ENCODE measurements around the gene SERPINE3.

The SERPINE3 gene

GRCh38 chr13:51364404-51365008, 25.0 kb downstream of the SERPINE3 start:
- no peak for DNase-seq (ENCODE audit: low read depth)

- DNase-seq (ENCODE audit: low read depth), result no peak
Observed at GRCh38 chr13:51370116-51370515, 30.6 kb downstream of the SERPINE3 start.

- no peak for DNase-seq (ENCODE audit: low read depth)
Observed at GRCh38 chr13:51370811-51371210, 31.3 kb downstream of the SERPINE3 start.

- no peak for DNase-seq (ENCODE audit: low read depth)
Observed at GRCh38 chr13:51371768-51372399, 32.4 kb downstream of the SERPINE3 start.

GRCh38 chr13:51373451-51373850, 34.0 kb downstream of the SERPINE3 start:
- no peak for DNase-seq (ENCODE audit: low read depth)

- no peak for DNase-seq (ENCODE audit: low read depth)
Observed at GRCh38 chr13:51380269-51380668, 40.8 kb downstream of the SERPINE3 start.

- DNase-seq (ENCODE audit: low read depth), result no peak
Observed at GRCh38 chr13:51385114-51385513, 45.6 kb downstream of the SERPINE3 start.

- DNase-seq (ENCODE audit: low read depth), result no peak
Observed at GRCh38 chr13:51394724-51395123, 55.2 kb downstream of the SERPINE3 start.

GRCh38 chr13:51396352-51396751, 56.9 kb downstream of the SERPINE3 start:
- DNase-seq (ENCODE audit: low read depth), result no peak

- no peak for DNase-seq (ENCODE audit: low read depth)
Observed at GRCh38 chr13:51397262-51397941, 57.9 kb downstream of the SERPINE3 start.

- DNase-seq (ENCODE audit: low read depth), result no peak
Observed at GRCh38 chr13:51405176-51405575, 65.7 kb downstream of the SERPINE3 start.

GRCh38 chr13:51412431-51412830, 72.9 kb downstream of the SERPINE3 start:
- DNase-seq (ENCODE audit: low read depth), result no peak

Data from activated T-cell treated with anti-CD3 and anti-CD28 coated beads for 1 hour (primary cell).